ENCODE measurements around the gene KRTAP2-3.
"Not testable (repeated sequence)": the region's sequence is repeated elsewhere in the genome, so short reads cannot be mapped to it uniquely, and the experiment has no call there.

The KRTAP2-3 gene

DNA sequence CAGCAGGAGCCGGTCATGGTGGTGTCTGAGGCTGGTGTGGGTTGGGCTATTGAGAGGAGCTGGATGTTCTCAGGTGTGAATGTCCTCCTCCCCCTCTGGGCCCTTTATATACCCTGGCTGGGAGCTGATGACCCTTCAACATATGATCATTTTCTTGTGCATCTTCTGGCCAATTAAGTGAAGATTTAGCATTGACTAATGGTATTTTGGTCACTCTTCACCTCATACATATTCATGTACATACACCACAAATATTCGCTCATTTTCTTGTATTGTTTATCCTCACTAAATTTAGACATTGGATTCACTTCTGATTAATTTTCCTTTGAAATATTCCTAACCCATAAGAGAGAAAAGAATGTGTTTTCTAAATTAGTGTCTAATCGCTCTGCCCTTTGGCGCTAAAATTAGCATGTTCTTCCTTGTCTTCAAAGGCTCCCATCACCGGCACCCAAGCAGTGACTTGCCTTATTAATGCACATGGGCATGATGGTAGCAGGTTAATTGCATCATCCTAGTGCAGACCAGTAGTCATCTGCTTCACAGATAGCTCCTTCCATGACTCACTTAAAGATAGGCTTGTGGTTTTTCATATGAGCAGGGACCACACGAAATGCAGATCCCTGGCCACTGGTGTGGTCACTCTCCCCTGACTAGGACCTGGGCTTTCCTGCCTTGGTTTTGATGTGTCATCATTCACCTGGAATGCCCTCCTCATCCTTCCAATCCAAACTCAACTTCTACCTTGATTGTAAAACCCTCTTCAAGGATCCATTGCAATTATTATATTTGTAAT, 6.1 kb upstream of the KRTAP2-3 start, which contains the start of gene KRTAP2-4:
Gene KRTAP2-4 (minus strand): TSS at position 51 of the 796 bp plus-strand sequence. CDS start 34 bp downstream, at position 17.
- no peak for DNase-seq

GRCh38 chr17:41065016-41065689, 5.2 kb upstream of the KRTAP2-3 start:
- not testable (repeated sequence) for DNase-seq

DNA sequence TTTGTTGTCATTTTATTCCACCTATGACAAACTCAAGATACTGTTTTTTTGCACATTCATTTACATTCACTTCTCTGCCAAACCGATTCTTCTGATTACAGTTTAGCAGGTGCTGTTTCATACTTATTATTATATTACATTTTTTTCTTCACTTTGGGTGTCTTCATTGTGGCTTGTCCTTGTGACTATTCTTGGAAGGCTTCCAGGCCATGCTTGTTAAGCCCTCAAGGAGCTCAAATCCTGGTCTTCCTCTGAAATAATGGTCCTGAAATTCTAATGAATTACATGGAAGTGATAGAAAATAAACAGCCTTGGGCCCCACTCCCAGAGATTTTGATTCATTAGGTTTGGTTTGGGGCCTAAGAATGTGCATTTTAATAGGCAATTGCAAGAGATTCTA, 4.4 kb upstream of the KRTAP2-3 start:
- no peak for DNase-seq

- no peak for DNase-seq
These were observed 3.5 kb upstream of the KRTAP2-3 start for GRCh38 chr17:41063449-41063848.

GRCh38 chr17:41061964-41062363, 2.0 kb upstream of the KRTAP2-3 start:
- no peak for DNase-seq

- DNase-seq: not testable (repeated sequence)
These were observed 450 bp downstream of the KRTAP2-3 start for GRCh38 chr17:41059276-41060051.

DNA sequence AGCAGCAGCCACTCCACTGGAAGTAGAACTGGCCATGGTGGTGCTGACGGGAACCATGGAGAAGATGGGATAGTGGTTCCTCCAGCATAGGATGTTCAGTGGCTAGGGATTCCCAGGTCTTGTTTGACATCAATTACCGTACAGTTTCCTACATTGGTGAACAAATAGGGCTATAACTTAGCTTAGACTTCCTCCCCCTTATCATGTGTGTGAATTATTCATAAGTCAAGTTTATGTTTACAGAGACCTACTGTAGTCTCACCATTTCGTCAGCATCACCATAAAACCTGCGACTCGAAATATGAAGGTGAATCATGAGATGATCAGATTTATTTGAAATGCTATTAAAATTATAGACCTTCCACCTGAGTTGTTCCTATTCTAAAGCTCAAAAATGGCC, 1.2 kb downstream of the KRTAP2-3 start:
- DNase-seq: no peak

DNA sequence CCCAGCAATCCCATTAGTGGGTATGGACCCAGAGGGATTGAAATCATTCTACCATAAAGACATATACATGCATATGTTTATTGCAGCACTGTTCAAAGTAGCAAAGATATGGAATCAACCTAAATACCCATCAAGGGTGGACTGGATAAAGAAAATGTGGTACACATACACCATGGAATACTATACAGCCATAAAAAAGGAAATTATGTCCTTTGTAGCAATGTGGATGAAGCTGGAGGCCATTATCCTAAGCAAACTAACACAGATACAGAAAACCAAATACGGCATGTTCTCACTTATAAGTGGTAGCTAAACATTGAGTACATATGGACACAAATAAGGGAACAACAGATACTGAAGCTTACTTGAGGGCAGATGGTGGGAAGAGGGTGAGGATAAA, 2.4 kb downstream of the KRTAP2-3 start:
- DNase-seq: no peak

DNA sequence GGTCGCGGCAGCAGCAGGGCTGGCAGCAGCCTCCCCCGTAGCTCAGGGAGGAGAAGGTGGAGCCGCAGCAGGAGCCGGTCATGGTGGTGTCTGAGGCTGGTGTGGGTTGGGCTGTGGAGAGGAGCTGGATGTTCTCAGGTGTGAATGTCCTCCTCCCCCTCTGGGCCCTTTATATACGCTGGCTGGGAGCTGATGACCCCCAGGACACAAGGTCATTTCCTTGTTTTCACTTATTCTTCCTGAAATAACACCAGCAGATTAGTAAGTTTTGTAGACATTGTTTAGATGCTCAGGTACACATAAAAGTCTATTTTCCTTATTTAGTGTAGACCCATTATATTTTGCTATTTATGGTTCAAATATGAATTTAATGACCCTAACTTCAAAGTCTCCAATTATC, 4.8 kb downstream of the KRTAP2-3 start, which contains the start of gene KRTAP2-2:
Gene KRTAP2-2 (minus strand): TSS at position 101 of the 400 bp plus-strand sequence. CDS start 19 bp downstream, at position 82.
- DNase-seq: not testable (repeated sequence)

DNA sequence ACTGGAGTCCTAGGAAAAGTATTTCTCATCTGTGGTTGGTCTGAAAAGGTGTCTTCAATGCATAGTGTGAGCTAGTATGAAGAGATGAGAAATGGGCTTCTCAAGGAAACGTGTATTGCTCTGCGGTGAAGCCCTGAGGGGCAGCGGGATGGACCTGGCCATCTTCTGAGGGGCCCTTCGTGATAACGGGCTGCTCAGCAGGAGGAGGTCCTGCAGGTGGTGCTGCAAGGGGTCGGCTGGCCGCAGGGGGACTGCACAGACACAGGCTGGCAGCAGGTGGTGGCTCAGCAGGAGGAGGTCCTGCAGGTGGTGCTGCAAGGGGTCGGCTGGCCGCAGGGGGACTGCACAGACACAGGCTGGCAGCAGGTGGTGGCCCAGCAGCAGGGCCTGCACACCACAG, 5.4 kb downstream of the KRTAP2-3 start:
- not testable (repeated sequence) for DNase-seq

GRCh38 chr17:41054025-41054424, 5.9 kb downstream of the KRTAP2-3 start:
- no peak for DNase-seq

- no peak for DNase-seq
These were observed 7.3 kb downstream of the KRTAP2-3 start for GRCh38 chr17:41052566-41052965.

- DNase-seq: no peak
These were observed 10.8 kb downstream of the KRTAP2-3 start for GRCh38 chr17:41049110-41049509.

DNA sequence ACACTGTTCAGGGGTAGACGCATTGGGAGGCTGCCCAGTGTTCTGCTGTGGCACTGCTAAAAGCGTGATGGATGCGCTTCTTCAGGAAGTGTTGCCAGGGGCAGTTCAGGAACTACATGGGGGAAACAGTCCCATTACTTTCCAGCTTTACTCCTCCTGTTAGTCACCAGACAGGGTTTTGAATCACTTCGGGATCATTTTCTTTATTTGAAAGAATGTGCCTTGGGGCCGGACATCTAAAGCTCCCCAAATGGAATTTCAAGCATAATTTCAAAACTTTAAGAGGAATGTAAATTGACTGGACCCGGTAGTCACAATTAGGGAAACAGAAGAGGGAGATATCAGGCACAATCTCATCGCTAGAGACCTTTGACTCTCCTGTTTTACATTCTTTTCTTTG, 11.5 kb downstream of the KRTAP2-3 start:
- no peak for DNase-seq

DNA sequence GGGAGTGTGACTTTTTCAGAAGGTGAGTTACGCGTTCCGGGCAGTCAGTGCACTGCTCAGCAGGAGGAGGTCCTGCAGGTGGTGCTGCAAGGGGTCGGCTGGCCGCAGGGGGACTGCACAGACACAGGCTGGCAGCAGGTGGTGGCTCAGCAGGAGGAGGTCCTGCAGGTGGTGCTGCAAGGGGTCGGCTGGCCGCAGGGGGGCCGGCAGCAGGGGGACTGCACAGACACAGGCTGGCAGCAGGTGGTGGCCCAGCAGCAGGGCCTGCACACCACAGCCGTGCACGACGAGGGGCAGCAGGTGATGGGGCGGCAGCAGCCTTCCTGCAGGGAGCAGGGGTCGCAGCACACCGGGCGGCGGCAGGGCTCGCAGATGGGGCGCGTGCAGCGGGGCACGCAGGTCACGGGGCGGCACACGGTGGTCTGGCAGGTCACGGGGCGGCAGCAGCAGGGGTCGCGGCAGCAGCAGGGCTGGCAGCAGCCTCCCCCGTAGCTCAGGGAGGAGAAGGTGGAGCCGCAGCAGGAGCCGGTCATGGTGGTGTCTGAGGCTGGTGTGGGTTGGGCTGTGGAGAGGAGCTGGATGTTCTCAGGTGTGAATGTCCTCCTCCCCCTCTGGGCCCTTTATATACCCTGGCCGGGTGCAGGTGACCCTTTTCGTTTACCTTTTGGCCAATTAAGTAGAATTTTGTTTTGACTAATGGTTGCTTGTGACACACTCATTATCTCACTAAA, 13.0 kb downstream of the KRTAP2-3 start, which contains the start of gene KRTAP2-1:
Gene KRTAP2-1 (minus strand): TSS at position 582 of the 731 bp plus-strand sequence. CDS start 49 bp downstream, at position 533.
- not testable (repeated sequence) for DNase-seq

DNA sequence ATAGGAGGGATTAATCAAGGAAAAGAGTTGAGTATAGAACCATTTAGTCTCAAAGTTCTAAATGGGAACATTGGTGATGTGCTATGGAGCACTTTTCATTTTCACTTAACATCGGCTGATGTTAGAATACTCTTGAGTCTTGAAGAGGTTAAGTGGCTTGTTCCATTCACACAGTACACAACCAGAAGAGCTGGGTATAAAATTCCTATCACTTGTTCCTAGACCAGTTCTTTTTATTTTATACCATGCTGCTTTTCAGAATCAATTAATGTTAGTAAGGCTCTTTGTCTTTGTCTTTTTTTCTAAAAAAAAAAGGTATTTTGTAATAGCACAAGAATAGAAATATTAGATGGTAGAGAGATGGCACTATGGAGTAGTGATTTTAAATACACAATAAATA, 17.0 kb downstream of the KRTAP2-3 start:
- DNase-seq: no peak

DNA sequence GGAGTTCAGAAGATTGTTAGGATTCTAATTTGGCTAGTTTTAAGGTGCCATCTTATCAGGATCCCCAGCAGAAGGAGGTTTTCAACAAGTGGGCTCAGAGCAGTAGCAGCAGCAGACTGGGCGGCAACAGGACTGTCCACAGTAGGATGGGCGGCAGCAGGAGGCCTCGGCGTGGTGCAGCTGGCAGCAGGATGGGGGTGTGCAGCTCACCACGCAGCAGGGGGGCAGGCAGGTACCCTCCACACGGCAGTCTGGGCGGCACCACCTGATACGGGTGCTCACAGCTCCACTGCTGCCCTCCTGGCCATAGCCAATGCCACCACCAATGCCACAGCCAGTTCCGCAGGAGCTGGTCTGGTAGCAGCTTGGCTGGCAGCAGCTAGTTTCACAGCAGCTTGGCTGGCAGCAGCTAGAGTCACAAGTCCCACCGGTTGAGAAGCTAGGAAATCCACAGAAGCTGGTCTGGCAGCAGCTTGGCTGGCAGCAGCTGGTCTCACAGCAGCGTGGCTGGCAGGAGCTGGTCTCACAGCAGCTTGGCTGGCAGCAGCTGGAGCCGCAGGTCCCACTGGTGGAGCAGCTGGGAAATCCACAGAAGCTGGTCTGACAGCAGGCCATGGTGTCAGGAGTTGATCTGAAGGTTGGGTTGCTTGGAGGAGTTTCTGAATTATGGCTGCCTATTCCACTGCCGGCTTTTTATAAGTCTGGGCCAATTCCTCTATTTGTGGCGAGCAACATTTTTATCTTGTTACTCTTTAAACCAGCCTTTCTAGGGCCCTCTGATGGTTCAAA, 18.9 kb downstream of the KRTAP2-3 start, which contains the start of gene KRTAP1-1:
Gene KRTAP1-1 (minus strand): TSS at position 668 of the 789 bp plus-strand sequence. CDS start 53 bp downstream, at position 615.
- DNase-seq: not testable (repeated sequence)

DNA sequence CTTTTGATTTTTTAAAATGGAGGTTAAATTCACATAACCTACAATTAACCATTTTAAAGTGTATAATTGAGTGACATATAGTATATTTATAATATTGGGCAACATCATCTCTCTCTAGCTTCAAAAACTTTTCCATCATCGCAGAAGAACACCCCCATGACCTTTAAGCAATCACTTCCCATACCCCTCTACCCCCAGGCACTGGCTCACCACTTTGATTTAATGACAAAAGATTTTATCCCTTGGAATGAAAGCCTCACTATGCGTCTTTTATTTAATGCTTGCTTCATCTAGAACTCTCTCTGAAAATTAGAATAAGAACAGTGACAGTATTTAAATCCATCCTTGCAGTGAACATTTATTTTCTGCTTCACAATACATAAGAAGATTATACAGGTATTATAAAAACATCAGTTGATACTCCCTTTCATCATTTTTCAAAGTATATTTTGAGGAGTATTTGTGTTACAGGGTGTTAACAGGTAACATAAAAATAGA, 22.0 kb downstream of the KRTAP2-3 start:
- no peak for DNase-seq

DNA sequence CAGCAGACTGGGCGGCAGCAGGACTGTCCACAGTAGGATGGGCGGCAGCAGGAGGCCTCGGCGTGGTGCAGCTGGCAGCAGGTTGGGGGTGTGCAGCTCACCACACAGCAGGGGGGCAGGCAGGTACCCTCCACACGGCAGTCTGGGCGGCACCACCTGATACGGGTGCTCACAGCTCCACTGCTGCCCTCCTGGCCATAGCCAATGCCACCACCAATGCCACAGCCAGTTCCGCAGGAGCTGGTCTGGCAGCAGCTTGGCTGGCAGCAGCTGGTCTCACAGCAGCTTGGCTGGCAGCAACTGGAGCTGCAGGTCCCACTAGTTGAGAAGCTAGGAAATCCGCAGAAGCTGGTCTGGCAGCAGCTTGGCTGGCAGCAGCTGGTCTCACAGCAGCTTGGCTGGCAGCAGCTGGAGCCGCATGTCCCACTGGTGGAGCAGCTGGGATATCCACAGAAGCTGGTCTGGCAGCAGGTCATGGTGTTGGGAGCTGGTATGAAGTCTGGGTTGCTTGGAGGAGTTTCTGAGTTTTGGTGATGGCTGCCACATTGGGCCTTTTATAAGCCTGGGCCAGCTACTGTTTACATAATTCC, 25.5 kb downstream of the KRTAP2-3 start, which contains the start of gene KRTAP1-3:
Gene KRTAP1-3 (minus strand): TSS at position 529 of the 590 bp plus-strand sequence. CDS start 53 bp downstream, at position 476.
- DNase-seq: not testable (repeated sequence)

DNA sequence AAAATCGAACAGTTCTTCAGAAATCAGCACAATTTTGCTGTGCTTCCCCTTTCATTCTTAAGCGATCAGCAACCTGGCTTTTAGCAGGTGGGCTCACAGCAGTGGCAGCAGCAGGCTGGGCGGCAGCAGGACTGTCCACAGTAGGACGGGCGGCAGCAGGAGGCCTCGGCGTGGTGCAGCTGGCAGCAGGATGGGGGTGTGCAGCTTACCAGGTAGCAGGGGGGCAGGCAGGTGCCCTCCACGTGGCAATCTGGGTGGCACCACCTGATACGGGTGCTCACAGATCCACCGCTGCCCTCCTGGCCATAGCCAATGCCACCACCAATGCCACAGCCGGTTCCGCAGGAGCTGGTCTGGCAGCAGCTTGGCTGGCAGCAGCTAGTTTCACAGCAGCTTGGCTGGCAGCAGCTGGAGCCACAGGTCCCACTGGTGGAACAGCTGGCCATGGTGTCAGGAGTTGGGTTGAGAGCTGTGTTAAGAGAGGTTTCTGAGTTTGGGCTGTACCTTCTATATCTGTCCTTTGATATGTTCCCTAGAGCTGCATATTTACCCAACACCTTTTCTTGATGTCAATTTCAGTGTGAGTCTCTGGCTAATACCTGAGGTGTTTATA, 30.2 kb downstream of the KRTAP2-3 start, which contains the start of gene KRTAP1-4:
Gene KRTAP1-4 (minus strand): TSS at position 563 of the 613 bp plus-strand sequence. CDS start 117 bp downstream, at position 446.
- DNase-seq: no peak

Data from NCI-H2107 (cell line).